A549 (cell line): Measurements from ENCODE around the gene BTK. TPM values are rescaled to one million over a fixed set of nuclear protein-coding genes. Genes with fewer than 3 reads are reported as not detected.

ENCODE experiments used
- ATAC-seq, 2 experiments: fragments of 200-7000 bp in 1 of 2; fragments of >200 bp in 1 of 2; cut with Nextera tagmentation in 1 of 2; cut with Tn5 transposase in 1 of 2; 3 replicates each; pipeline versions ENCODE4 v1.8.0 to v1.9.1; 2018 to 2020; ENCODE audit warnings: mild to moderate bottlenecking in 1 of 2, moderate library complexity in 1 of 2
- CTCF ChIA-PET: fragments of 300-600 bp; sonication (Branson Sonifier 250); formaldehyde crosslinking; extraction: SDS; loops from one replicate; lab custom pipeline; 2021; ENCODE audit warnings: antibody characterized with exemption, inconsistent platforms; lab: Yijun Ruan, JAX
- POLR2A ChIA-PET: fragments of 350-600 bp; formaldehyde crosslinking; extraction: SDS; loops from one replicate; lab custom pipeline; 2021; ENCODE audit warnings: antibody characterized with exemption, inconsistent platforms; lab: Yijun Ruan, JAX
- DNase-seq, 2 experiments: peaks; one replicate each; pipeline versions ENCODE4 v3.0.0 to v3.0.0-alpha.2; 2011 to 2016; ENCODE audit warnings: low read depth in 1 of 2, low spot score in 1 of 2
- FAIRE-seq: peaks from 2 replicates; lab custom pipeline; 2011; peaks lifted over from hg19 to GRCh38; lab: Jason Lieb, UNC
- H3K27ac ChIP-seq, 2 experiments: fragments of >200 bp; sonication (Bioruptor Twin); formaldehyde crosslinking; 3 replicates each; pipeline ENCODE4 v1.5.1; 2016 to 2017
- H3K4me1 ChIP-seq: fragments of >200 bp; sonication (Bioruptor Twin); formaldehyde crosslinking; 3 replicates; pipeline ENCODE4 v1.6.1; 2016
- H3K4me2 ChIP-seq: fragments of >200 bp; sonication (Bioruptor Twin); formaldehyde crosslinking; 3 replicates; pipeline ENCODE4 v1.6.1; 2016
- H3K4me3 ChIP-seq: fragments of >200 bp; sonication (Bioruptor Twin); formaldehyde crosslinking; 3 replicates; pipeline ENCODE4 v1.5.1; 2016
- H3K9me3 ChIP-seq: fragments of >200 bp; sonication (Bioruptor Twin); formaldehyde crosslinking; 3 replicates; pipeline ENCODE4 v1.6.1; 2016
- ATOH8 ChIP-seq: fragments of 250-450 bp; sonication (Bioruptor Pico); IDR thresholded peaks from 2 replicates; pipeline ENCODE4 v1.5.0; 2020; ENCODE audit warnings: low read depth, mild to moderate bottlenecking, moderate library complexity
- CBX8 ChIP-seq: fragments of 200-600 bp; sonication (generic); IDR thresholded peaks from 2 replicates; pipeline ENCODE4 v1.6.1; 2016
- CEBPB ChIP-seq, 2 experiments: fragments of >200 bp in 1 of 2; sonication (Bioruptor Twin) in 1 of 2; formaldehyde crosslinking in 1 of 2; IDR thresholded peaks; 2 replicates each; pipeline ENCODE4 v1.6.1; 2012 to 2016
- CHD2 ChIP-seq: fragments of 150-350 bp; IDR thresholded peaks from 2 replicates; pipeline ENCODE4 v1.6.1; 2014; ENCODE audit warnings: low read length; ENCODE audit not compliant: partially characterized antibody
- ESRRA ChIP-seq: fragments of 150-350 bp; IDR thresholded peaks from 2 replicates; pipeline ENCODE4 v1.6.1; 2014; ENCODE audit warnings: mild to moderate bottlenecking, low read length, borderline replicate concordance
- FOSB ChIP-seq: fragments of 250-450 bp; sonication (Bioruptor Pico); IDR thresholded peaks from 2 replicates; pipeline ENCODE4 v1.5.0; 2020; ENCODE audit warnings: mild to moderate bottlenecking, moderate library complexity
- FOSL2 ChIP-seq, 2 experiments: fragments of 450-650 bp in 1 of 2; fragments of >200 bp in 1 of 2; sonication (Bioruptor Twin) in 1 of 2; formaldehyde crosslinking; IDR thresholded peaks; 2 replicates each; pipeline versions ENCODE4 v1.5.0 to v1.6.1; 2016 to 2020; ENCODE audit warnings: mild to moderate bottlenecking in 1 of 2, moderate library complexity in 1 of 2
- HEYL ChIP-seq: fragments of 250-450 bp; sonication (Bioruptor Pico); IDR thresholded peaks from 2 replicates; pipeline ENCODE4 v1.8.0; 2021; ENCODE audit warnings: mild to moderate bottlenecking, moderate library complexity
- HOXB13 ChIP-seq: fragments of 250-450 bp; sonication (Bioruptor Pico); IDR thresholded peaks from 2 replicates; pipeline ENCODE4 v1.5.0; 2020; ENCODE audit warnings: low read depth, mild to moderate bottlenecking, moderate library complexity
- HOXB5 ChIP-seq: fragments of 250-450 bp; sonication (Bioruptor Pico); IDR thresholded peaks from 2 replicates; pipeline ENCODE4 v1.5.0; 2020; ENCODE audit warnings: mild to moderate bottlenecking, moderate library complexity
- MAFK ChIP-seq: fragments of 450-650 bp; IDR thresholded peaks from 2 replicates; pipeline ENCODE4 v1.6.1; 2014; ENCODE audit not compliant: partially characterized antibody
- MAZ ChIP-seq: fragments of 150-350 bp; IDR thresholded peaks from 2 replicates; pipeline ENCODE4 v1.6.1; 2014; ENCODE audit warnings: antibody characterized with exemption, low read depth, low read length, borderline replicate concordance
- NFE2L2 ChIP-seq: fragments of 150-350 bp; conservative IDR thresholded peaks from 2 replicates; pipeline ENCODE4 v1.6.1; 2014; ENCODE audit warnings: low read length
- SMC3 ChIP-seq: fragments of >200 bp; sonication (Bioruptor Twin); formaldehyde crosslinking; IDR thresholded peaks from 3 replicates; pipeline ENCODE4 v1.6.1; 2018; ENCODE audit warnings: inconsistent platforms
- TFCP2L1 ChIP-seq: fragments of 250-450 bp; sonication (Bioruptor Pico); IDR thresholded peaks from 2 replicates; pipeline ENCODE4 v1.5.0; 2021; ENCODE audit warnings: mild to moderate bottlenecking
- TP53 ChIP-seq: fragments of 250-450 bp; sonication (Bioruptor Pico); IDR thresholded peaks from 2 replicates; pipeline ENCODE4 v1.5.0; 2021; ENCODE audit warnings: mild to moderate bottlenecking, moderate library complexity
- USF2 ChIP-seq: fragments of 450-650 bp; IDR thresholded peaks from 2 replicates; pipeline ENCODE4 v1.6.1; 2014; ENCODE audit warnings: antibody characterized with exemption
- ZC3H11A ChIP-seq: fragments of 450-650 bp; IDR thresholded peaks from 2 replicates; pipeline ENCODE4 v1.6.1; 2014; ENCODE audit warnings: antibody characterized with exemption, mild to moderate bottlenecking
- ZFP36 ChIP-seq: fragments of 450-650 bp; IDR thresholded peaks from 2 replicates; pipeline ENCODE4 v1.6.1; 2014; ENCODE audit warnings: borderline replicate concordance; ENCODE audit not compliant: partially characterized antibody
- ZNF302 ChIP-seq: fragments of 250-450 bp; sonication (Bioruptor Pico); IDR thresholded peaks from 2 replicates; pipeline ENCODE4 v1.9.0; 2021; ENCODE audit warnings: inconsistent platforms, mild to moderate bottlenecking, moderate library complexity
- ZSCAN20 ChIP-seq: fragments of 250-450 bp; sonication (Bioruptor Pico); IDR thresholded peaks from 2 replicates; pipeline ENCODE4 v1.8.0; 2022; ENCODE audit warnings: mild to moderate bottlenecking, moderate library complexity
- WGBS: methylation state at CpG from one replicate; pipeline ENCODE4 v1.1.6; 2017; ENCODE audit errors: missing lambda C conversion rate; 5-methylcytosine and 5-hydroxymethylcytosine counted together
- polyA plus RNA-seq, 4 experiments: library from polyadenylated mRNA; depleted of rRNA in 3 of 4; stranded (reverse); fragments of >200 nt; fragmentation: RNase III in 1 of 4; extraction: RNeasy Plus Mini Kit Qiagen cat#74134 plus additional on column Dnase treatment in 1 of 4; gene quantifications; 2 replicates in 3 of 4; 3 replicates in 1 of 4; pipeline ENCODE4 v1.2.3, GENCODE V29; 2011 to 2017

Gene BTK
- polyA plus RNA-seq, 2 of the 4 experiments (the other 2 are of a cell fraction): 0.18 to 0.26 TPM

GRCh38 chrX:101388604-101389003 lies 2.6 kb upstream of the BTK start:
- DNase-seq (no peak), ATAC-seq (no peak), FAIRE-seq (no peak)
- Histone ChIP-seq H3K9me3 (no peaks in the 10 kb centered on the region), H3K4me3 (no peak overlapping the region), H3K4me1 (peaks cover 16% of the 10 kb centered on the region), H3K27ac (no peak overlapping the region), H3K4me2 (no peak overlapping the region)
- ChIA-PET POLR2A (no interaction called here), CTCF (no interaction called here)
- 93% methylated on average over 3 of the region's 3 CpGs for WGBS
- TF ChIP-seq FOSL2 (IDR thresholded peaks at IDR 0.05) (no peak), FOSL2 (CRISPR knock-in tag; IDR thresholded peaks at IDR 0.05) (no peak)

GRCh38 chrX:101386542-101386885 lies 523 bp upstream of the BTK start:
- ChIA-PET CTCF (no interaction called here), POLR2A (no interaction called here)
- no peak for FAIRE-seq

GRCh38 chrX:101385026-101385684 lies 836 bp downstream of the BTK start:
- Histone ChIP-seq H3K27ac (no peak overlapping the region), H3K4me1 (no peaks in the 10 kb centered on the region), H3K4me2 (no peak overlapping the region), H3K9me3 (no peaks in the 10 kb centered on the region), H3K4me3 (no peak overlapping the region)
- POLR2A ChIA-PET: no interaction called here
- TF ChIP-seq MAFK: no peak
- TF ChIP-seq MAZ: no peak
- no peak for TF ChIP-seq CBX8
- no peak for TF ChIP-seq FOSB (CRISPR knock-in tag)
- no peak for TF ChIP-seq ZNF302
- TF ChIP-seq ZFP36: no peak
- TF ChIP-seq CEBPB (IDR thresholded peaks at IDR 0.05): no peak
- no peak for TF ChIP-seq ESRRA
- no peak for TF ChIP-seq TP53 (CRISPR knock-in tag)
- no peak for TF ChIP-seq ATOH8
- TF ChIP-seq TFCP2L1 (CRISPR knock-in tag): no peak
- TF ChIP-seq CHD2: no peak
- TF ChIP-seq FOSL2 (IDR thresholded peaks at IDR 0.05): no peak
- TF ChIP-seq FOSL2 (CRISPR knock-in tag; IDR thresholded peaks at IDR 0.05): no peak
- no peak for TF ChIP-seq ZSCAN20
- FAIRE-seq: no peak
- CTCF ChIA-PET: no interaction called here
- ATAC-seq: no peak; a peak in 1 of 6 replicates
- DNase-seq: no peak
- 72% methylated on average over 7 of the region's 7 CpGs for WGBS

More at GRCh38 chrX:101386542-101386885, 523 bp upstream of the BTK start:
- H3K27ac ChIP-seq: no peak overlapping the region
- TF ChIP-seq CHD2: no peak
- TF ChIP-seq HOXB13 (CRISPR knock-in tag): no peak
- TF ChIP-seq SMC3: no peak
- TF ChIP-seq ZC3H11A: no peak
- TF ChIP-seq HEYL (CRISPR knock-in tag): no peak
- TF ChIP-seq USF2: no peak
- TF ChIP-seq HOXB5: no peak
- TF ChIP-seq NFE2L2: no peak
- ATAC-seq (no peak), DNase-seq (no peak)
- no peaks in the 10 kb centered on the region for H3K9me3 ChIP-seq
- no peak overlapping the region for H3K4me3 ChIP-seq
- H3K4me1 ChIP-seq: no peaks in the 10 kb centered on the region
- H3K4me2 ChIP-seq: no peak overlapping the region
- WGBS: 66% methylated on average over 6 of the region's 6 CpGs
